GM23338 (cell line): ENCODE data around the gene SERPINB6.

Experiments
- CREB1 ChIP-seq: fragments of 250-450 bp; sonication (Bioruptor Pico); IDR thresholded peaks from 2 replicates; pipeline ENCODE4 v1.5.0; 2020; ENCODE audit warnings: low read depth, mild to moderate bottlenecking, moderate library complexity
- CTCF ChIP-seq, 2 experiments: fragments of 200-600 bp in 1 of 2; sonication (generic) in 1 of 2; conservative IDR thresholded peaks; 2 replicates each; pipeline versions ENCODE4 v1.5.1 to v1.6.1; 2016 to 2017; ENCODE audit warnings: antibody characterized with exemption in 2 of 2, low read depth in 2 of 2, mild to moderate bottlenecking in 2 of 2, moderate library complexity in 1 of 2
- EZH2 ChIP-seq: fragments of 200-600 bp; sonication (generic); IDR thresholded peaks from one replicate; pipeline ENCODE4 v1.8.0; 2017; ENCODE audit warnings: antibody characterized with exemption, mild to moderate bottlenecking, low read depth; ENCODE audit not compliant: unreplicated experiment
- EZH2phosphoT487 ChIP-seq: fragments of 200-600 bp; sonication (generic); IDR thresholded peaks from one replicate; pipeline ENCODE4 v1.8.1; 2018; ENCODE audit warnings: antibody characterized with exemption; ENCODE audit not compliant: unreplicated experiment
- JUNB ChIP-seq: IDR thresholded peaks from one replicate; pipeline ENCODE4 v1.6.1; 2016; ENCODE audit warnings: antibody characterized with exemption; ENCODE audit not compliant: unreplicated experiment
- NANOG ChIP-seq: IDR thresholded peaks from 2 replicates; pipeline ENCODE4 v1.6.1; 2016; ENCODE audit warnings: antibody characterized with exemption, borderline replicate concordance
- POLR2AphosphoS5 ChIP-seq: IDR thresholded peaks from 2 replicates; pipeline ENCODE4 v1.6.1; 2016; ENCODE audit warnings: antibody characterized with exemption, low read depth
- REST ChIP-seq: IDR thresholded peaks from one replicate; pipeline ENCODE4 v1.6.1; 2018; ENCODE audit warnings: antibody characterized with exemption; ENCODE audit not compliant: unreplicated experiment
- STAT1 ChIP-seq: IDR thresholded peaks from one replicate; pipeline ENCODE4 v1.6.1; 2016; ENCODE audit warnings: antibody characterized with exemption; ENCODE audit not compliant: unreplicated experiment
- ZNF114 ChIP-seq: fragments of 250-450 bp; sonication (Bioruptor Pico); IDR thresholded peaks from 2 replicates; pipeline ENCODE4 v1.5.0; 2020; ENCODE audit warnings: mild to moderate bottlenecking, moderate library complexity
- ZNF331 ChIP-seq: fragments of 250-450 bp; sonication (Bioruptor Pico); IDR thresholded peaks from 2 replicates; pipeline ENCODE4 v1.5.0; 2020; ENCODE audit warnings: low read depth, mild to moderate bottlenecking, moderate library complexity
- TF ChIP-seq, protein P1 (sequence below): IDR thresholded peaks from 2 replicates; pipeline ENCODE4 v1.6.1; 2016; ENCODE audit warnings: antibody characterized with exemption

DNA sequence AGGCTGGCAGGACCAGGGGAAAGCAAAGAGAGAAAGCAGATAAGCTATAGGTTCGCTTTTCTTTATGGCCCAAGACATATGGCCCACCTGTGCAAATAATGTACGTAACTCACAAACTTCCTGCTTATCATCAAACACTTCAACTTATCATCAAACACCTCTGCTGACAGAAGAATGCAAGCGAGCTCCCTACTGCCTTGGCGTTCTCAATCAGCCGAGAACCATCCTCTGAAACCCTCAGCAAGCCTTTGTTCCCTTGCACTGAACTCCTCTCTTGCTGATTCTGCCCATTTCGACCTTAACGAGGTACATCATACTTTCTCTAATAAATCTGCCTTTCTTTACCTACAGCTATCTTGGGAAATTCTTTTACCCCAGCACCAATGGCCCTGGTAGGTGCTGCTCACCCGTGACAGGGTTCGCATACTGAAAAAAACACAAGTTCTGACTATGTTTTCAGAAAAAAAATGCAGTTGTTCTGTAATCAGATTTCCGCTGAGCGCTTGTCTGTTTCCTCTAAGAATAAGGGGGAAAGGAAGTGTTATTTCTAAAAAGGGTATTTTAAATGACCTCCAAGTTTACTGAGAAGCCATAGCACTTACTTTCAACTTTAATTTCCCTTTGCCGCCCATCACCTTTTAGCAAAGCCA, 28.3 kb downstream of the SERPINB6 start:
- TF ChIP-seq POLR2AphosphoS5, result no peak
- TF ChIP-seq CTCF (conservative IDR thresholded peaks at IDR 0.05; ENCODE audit: low read depth in 2 of 2), result no peak
- TF ChIP-seq EZH2, result no peak
- TF ChIP-seq EZH2phosphoT487, result no peak
- no peak for TF ChIP-seq ZNF331 (CRISPR knock-in tag)
- no peak for TF ChIP-seq CREB1 (CRISPR knock-in tag)
- TF ChIP-seq NANOG, result no peak
- no peak for TF ChIP-seq ZNF114 (CRISPR knock-in tag)
- no peak for TF ChIP-seq JUNB
- no peak for TF ChIP-seq STAT1
- no peak for TF ChIP-seq REST
- TF ChIP-seq, protein P1, sequence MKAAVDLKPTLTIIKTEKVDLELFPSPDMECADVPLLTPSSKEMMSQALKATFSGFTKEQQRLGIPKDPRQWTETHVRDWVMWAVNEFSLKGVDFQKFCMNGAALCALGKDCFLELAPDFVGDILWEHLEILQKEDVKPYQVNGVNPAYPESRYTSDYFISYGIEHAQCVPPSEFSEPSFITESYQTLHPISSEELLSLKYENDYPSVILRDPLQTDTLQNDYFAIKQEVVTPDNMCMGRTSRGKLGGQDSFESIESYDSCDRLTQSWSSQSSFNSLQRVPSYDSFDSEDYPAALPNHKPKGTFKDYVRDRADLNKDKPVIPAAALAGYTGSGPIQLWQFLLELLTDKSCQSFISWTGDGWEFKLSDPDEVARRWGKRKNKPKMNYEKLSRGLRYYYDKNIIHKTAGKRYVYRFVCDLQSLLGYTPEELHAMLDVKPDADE, result no peak
